ENCODE measurements around the gene LPP. TPM values are rescaled to one million over a fixed set of nuclear protein-coding genes. Genes with fewer than 3 reads are reported as not detected.

Gene LPP
- total and polyA plus RNA-seq, 9 of the 15 experiments (the other 6 are each of a cell fraction or from before 2014, with no cell fraction given), result 0.07 to 0.18 TPM; not detected in 7

GRCh38 chr3:188274249-188274915 is 120.4 kb downstream of the LPP start:
- ChIA-PET POLR2A (no interaction called here), CTCF (ENCODE audit: low intra/inter-chr PET ratio) (no interaction called here)
- Histone ChIP-seq H3K4me1 (replicated peaks in 1 of 2; ENCODE audit: control insufficient read depth in 2 of 2, insufficient read depth in 2 of 2, low read length in 2 of 2) (no peaks in the 10 kb centered on the region), H3K4me3 (no peak overlapping the region), H3K27ac (ENCODE audit: extremely low read depth, low read depth, low read length) (no peak overlapping the region), H3K27me3 (ENCODE audit: control insufficient read depth in 2 of 2, insufficient read depth in 2 of 2, low read length in 2 of 2) (no peaks in the 10 kb centered on the region), H3K9me3 (replicated peaks; ENCODE audit: control insufficient read depth, insufficient read depth, low read depth, low read length) (no peaks in the 10 kb centered on the region), H3K36me3 (ENCODE audit: control insufficient read depth, insufficient read depth, low read length) (no peaks in the 10 kb centered on the region), H3K9ac (ENCODE audit: insufficient read depth in 1 of 2, low read depth in 2 of 2, low read length in 2 of 2) (no peak overlapping the region), H3K79me2 (ENCODE audit: control insufficient read depth, insufficient read depth, low read length) (no peaks in the 10 kb centered on the region), H4K20me1 (replicated peaks; ENCODE audit: control insufficient read depth, insufficient read depth, low read length) (no peaks in the 10 kb centered on the region), H3K4me2 (ENCODE audit: insufficient read depth, low read length) (no peak overlapping the region), H3K9me1 (ENCODE audit: control insufficient read depth, insufficient read depth, low read length) (no peaks in the 10 kb centered on the region), H2AFZ (ENCODE audit: low read depth, low read length) (no peak overlapping the region)
- 0% methylated on average over 4 of the region's 4 CpGs for WGBS (ENCODE audit: insufficient coverage, low coverage, missing lambda C conversion rate)
- TF ChIP-seq SREBF2 (CRISPR knock-in tag; IDR thresholded peaks at IDR 0.05), result no peak
- TF ChIP-seq ZNF431 (CRISPR knock-in tag; IDR thresholded peaks at IDR 0.05), result no peak
- no peak for TF ChIP-seq PURB (CRISPR knock-in tag; IDR thresholded peaks at IDR 0.05; ENCODE audit: low read depth)
- TF ChIP-seq TRIM28 (IDR thresholded peaks at IDR 0.05), result no peak
- TF ChIP-seq CREB3L1 (IDR thresholded peaks at IDR 0.05; ENCODE audit: borderline replicate concordance, low read depth), result no peak
- no peak for TF ChIP-seq ARNT (IDR thresholded peaks at IDR 0.05)
- no peak for TF ChIP-seq ZNF282 (CRISPR knock-in tag; IDR thresholded peaks at IDR 0.05)
- TF ChIP-seq STAG1 (CRISPR knock-in tag; IDR thresholded peaks at IDR 0.05; ENCODE audit: borderline replicate concordance), result no peak
- no peak for TF ChIP-seq ILF3 (IDR thresholded peaks at IDR 0.05; ENCODE audit: borderline replicate concordance)
- TF ChIP-seq GTF2F1 (IDR thresholded peaks at IDR 0.05; ENCODE audit: low read depth, low read length), result no peak
- no peak for TF ChIP-seq ZNF3 (CRISPR knock-in tag; IDR thresholded peaks at IDR 0.05)
- TF ChIP-seq SAFB (IDR thresholded peaks at IDR 0.05; ENCODE audit: borderline replicate concordance, low read depth, low read length), result no peak
- TF ChIP-seq POLR2B (IDR thresholded peaks at IDR 0.05; ENCODE audit: low read depth, partially characterized antibody), result no peak
- no peak for TF ChIP-seq PBX2 (CRISPR knock-in tag; IDR thresholded peaks at IDR 0.05; ENCODE audit: low read depth)
- TF ChIP-seq PBX2 (tag; conservative IDR thresholded peaks at IDR 0.05; ENCODE audit: low read depth), result no peak
- no peak for TF ChIP-seq NFYB (IDR thresholded peaks at IDR 0.05; ENCODE audit: extremely low read depth, insufficient read length)
- TF ChIP-seq TAF7 (tag; IDR thresholded peaks at IDR 0.05), result no peak
- intact Hi-C loops (cut with micrococcal nuclease) (loop anchor here (10.0 kb wide), 1 partner anchor 530 kb away; the partner anchor contains the start of gene BCL6), in situ Hi-C loops (cut with MboI) (no loop called here)
- FAIRE-seq (no peak), DNase-seq (ENCODE audit: extremely low read depth in 1 of 4, low spot score in 3 of 4) (no peak), ATAC-seq (no peak)
- BruUV-seq (replicated peaks), result no TSS peak

Data from K562 (cell line).